Mucosa of descending colon (tissue), 3 donors: ENCODE results near the gene FOXC2. TPM values are rescaled to one million over a fixed set of nuclear protein-coding genes. Genes with fewer than 3 reads are reported as not detected.

Source experiments
- ATAC-seq: fragments of 200-7000 bp; cut with Tn5 transposase; one replicate; pipeline ENCODE4 v1.9.1; 2020; ENCODE audit warnings: mild to moderate bottlenecking, moderate library complexity
- DNase-seq, 3 donors: peaks; one replicate each; pipeline ENCODE4 v3.0.0-alpha.2; 2020
- H3K36me3 ChIP-seq: fragments of 200-600 bp; one replicate; pipeline ENCODE4 v1.8.0; 2021; ENCODE audit warnings: low read depth, mild to moderate bottlenecking
- H3K4me1 ChIP-seq: fragments of 200-600 bp; one replicate; pipeline ENCODE4 v1.8.0; 2021; ENCODE audit warnings: low read depth, mild to moderate bottlenecking
- H3K4me3 ChIP-seq: fragments of 200-600 bp; one replicate; pipeline ENCODE4 v1.8.0; 2021; ENCODE audit warnings: mild to moderate bottlenecking
- H3K9me3 ChIP-seq: fragments of 200-600 bp; one replicate; pipeline ENCODE4 v1.8.0; 2021; ENCODE audit warnings: mild to moderate bottlenecking
- intact Hi-C, 2 donors: fragments of 100-400 bp; cut with DNase I in 1 of 2; cut with micrococcal nuclease in 1 of 2; formaldehyde crosslinking; loops; one replicate each; pipeline versions ENCODE4 v1.11.0 to v1.11.1; 2022; cut with DNase I, micrococcal nuclease
- total RNA-seq, 3 donors: library from RNA; stranded (reverse); fragmentation: NEBNext Ultra II Directional in 2 of 3; extraction: Animal tissue kit (Norgen Biotek cat#: 25700) in 2 of 3; gene quantifications; one replicate each; pipeline versions ENCODE4 v1.2.1 to v1.2.4, GENCODE V29; 2021 to 2023
- TF ChIP-seq, protein P1 (sequence below): fragments of 200-600 bp; IDR thresholded peaks from one replicate; pipeline ENCODE4 v1.8.0; 2022; ENCODE audit warnings: antibody characterized with exemption, mild to moderate bottlenecking
- donor health status: DM: no; HTN: no; CAD: no; lungs with moderate emphysema.
- donor health status: DM: no; HTN: no; CAD: no.
- donor health status: DM: no; HTN: yes; CAD: no.

Gene FOXC2
- total RNA-seq, 3 donors from 2014 or later, result 0.23 to 0.67 (median 0.51) TPM

DNA sequence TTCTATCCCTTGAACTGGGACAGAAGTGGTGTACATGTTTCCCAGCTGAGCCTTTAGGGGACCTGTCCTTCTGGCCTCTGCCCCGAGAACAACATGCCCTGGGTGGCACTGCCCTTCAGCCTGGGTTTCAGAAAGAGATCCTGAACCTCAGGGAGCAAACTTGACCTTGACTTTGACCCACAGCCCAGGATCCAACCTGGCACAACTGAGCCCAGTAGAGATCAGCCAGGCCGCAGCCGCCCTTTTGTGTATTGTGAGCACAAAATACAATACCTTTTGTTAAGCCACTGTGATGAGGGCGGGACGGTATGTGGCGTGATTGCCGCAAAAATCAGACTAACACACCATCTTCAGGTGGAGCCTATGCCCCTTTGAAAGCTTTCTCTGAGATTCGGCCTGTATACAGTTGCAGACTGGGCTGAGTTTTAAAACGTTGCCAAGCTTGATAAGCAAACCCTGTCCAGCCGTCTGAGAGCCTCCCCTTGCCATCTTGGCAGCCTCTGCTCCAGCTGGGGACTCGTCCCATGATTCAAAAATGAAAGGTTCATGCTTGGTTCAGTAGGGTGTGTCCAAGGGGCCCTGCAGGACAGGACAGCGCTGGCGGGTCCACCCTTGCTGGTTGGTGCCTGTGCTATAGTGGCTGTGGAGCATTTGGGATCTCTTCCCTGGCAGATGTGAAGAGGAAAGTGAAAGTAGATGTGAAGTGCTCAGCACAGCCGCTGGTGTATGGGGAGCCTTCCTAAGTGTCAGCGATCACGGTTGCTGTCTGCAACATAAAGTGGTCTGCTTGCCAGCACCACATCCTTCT lies 52.0 kb downstream of the FOXC2 start:
- Histone ChIP-seq H3K4me1 (no peaks in the 10 kb centered on the region), H3K9me3 (no peaks in the 10 kb centered on the region), H3K36me3 (no peaks in the 10 kb centered on the region), H3K4me3 (no peak overlapping the region)
- DNase-seq (no peak), ATAC-seq (no peak)
- intact Hi-C loops, result no loop called here
- TF ChIP-seq, protein P1, sequence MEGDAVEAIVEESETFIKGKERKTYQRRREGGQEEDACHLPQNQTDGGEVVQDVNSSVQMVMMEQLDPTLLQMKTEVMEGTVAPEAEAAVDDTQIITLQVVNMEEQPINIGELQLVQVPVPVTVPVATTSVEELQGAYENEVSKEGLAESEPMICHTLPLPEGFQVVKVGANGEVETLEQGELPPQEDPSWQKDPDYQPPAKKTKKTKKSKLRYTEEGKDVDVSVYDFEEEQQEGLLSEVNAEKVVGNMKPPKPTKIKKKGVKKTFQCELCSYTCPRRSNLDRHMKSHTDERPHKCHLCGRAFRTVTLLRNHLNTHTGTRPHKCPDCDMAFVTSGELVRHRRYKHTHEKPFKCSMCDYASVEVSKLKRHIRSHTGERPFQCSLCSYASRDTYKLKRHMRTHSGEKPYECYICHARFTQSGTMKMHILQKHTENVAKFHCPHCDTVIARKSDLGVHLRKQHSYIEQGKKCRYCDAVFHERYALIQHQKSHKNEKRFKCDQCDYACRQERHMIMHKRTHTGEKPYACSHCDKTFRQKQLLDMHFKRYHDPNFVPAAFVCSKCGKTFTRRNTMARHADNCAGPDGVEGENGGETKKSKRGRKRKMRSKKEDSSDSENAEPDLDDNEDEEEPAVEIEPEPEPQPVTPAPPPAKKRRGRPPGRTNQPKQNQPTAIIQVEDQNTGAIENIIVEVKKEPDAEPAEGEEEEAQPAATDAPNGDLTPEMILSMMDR, result no peak

Other genes starting within 250 kb of the FOXC2 start
- gene FOXF1, start 56.3 kb upstream of the FOXC2 start, total RNA-seq, result 10 to 100 TPM in 1 of 3 donors, 1 to 10 TPM in 2; 6.9 to 85.8 (median 9.9) TPM
- 10 to 100 TPM; 22.6 to 30.4 (median 25.5) TPM for gene MTHFSD, start 11.6 kb upstream of the FOXC2 start, total RNA-seq
- gene FOXL1, start 11.7 kb downstream of the FOXC2 start, total RNA-seq, result 1 to 10 TPM; 1.1 to 3.6 (median 2.4) TPM